Measurements from ENCODE around the gene ASIC1.
A peak's percentile ranks its signal among the peaks of the same experiment; 100 is the strongest.

Gene ASIC1

DNA sequence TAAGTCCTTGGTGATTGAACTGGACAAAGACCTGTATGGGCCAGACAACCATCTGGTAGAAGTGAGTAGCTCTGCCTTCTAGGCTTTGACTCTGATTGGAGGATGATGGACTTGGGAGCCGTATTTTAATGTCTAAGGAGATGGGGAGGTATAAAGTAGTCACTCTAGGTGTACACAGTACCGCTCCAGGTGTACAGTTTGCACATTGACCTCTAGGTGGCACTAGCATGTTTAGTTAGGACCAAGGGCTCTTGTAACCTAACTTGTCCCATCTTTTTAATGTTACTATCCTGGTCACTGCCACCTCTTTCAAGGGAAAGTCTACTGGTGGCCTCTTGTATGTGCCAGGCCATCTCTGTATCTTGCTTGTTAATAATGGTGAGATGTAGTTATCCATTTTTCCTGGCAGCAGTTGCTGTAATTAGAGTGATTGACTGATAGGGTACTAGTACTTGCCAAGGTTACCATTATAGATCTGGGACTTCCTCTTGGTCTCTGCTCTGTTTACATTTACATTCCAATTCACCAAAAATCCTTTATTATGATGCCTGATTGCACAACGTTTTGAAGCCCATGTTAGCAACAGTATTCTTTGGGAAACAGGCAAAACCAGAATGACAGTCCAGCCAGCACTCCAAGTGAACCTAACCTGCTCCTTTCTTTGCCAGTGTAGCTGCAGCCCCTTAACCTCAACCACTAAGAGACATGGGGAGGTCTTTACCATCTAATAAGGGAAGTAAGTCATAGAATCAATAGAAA, 31.4 kb downstream of the ASIC1 start:
- peaks cover 5% of the 10 kb centered on the region; the same call in 1 of the 2 replicates for H3K79me2 ChIP-seq (ENCODE audit: insufficient read depth, low read depth)
- H3K4me2 ChIP-seq = no peak overlapping the region
- H3K27me3 ChIP-seq (ENCODE audit: insufficient read depth, low read depth) = no peaks in the 10 kb centered on the region
- no peaks in the 10 kb centered on the region for H4K20me1 ChIP-seq (ENCODE audit: insufficient read depth)
- TF ChIP-seq, protein P1, sequence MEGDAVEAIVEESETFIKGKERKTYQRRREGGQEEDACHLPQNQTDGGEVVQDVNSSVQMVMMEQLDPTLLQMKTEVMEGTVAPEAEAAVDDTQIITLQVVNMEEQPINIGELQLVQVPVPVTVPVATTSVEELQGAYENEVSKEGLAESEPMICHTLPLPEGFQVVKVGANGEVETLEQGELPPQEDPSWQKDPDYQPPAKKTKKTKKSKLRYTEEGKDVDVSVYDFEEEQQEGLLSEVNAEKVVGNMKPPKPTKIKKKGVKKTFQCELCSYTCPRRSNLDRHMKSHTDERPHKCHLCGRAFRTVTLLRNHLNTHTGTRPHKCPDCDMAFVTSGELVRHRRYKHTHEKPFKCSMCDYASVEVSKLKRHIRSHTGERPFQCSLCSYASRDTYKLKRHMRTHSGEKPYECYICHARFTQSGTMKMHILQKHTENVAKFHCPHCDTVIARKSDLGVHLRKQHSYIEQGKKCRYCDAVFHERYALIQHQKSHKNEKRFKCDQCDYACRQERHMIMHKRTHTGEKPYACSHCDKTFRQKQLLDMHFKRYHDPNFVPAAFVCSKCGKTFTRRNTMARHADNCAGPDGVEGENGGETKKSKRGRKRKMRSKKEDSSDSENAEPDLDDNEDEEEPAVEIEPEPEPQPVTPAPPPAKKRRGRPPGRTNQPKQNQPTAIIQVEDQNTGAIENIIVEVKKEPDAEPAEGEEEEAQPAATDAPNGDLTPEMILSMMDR (conservative IDR thresholded peaks at IDR 0.05; ENCODE audit: low read depth, low read length) = peak; percentile 90
- H3K4me1 ChIP-seq (ENCODE audit: low read depth, poor library complexity, severe bottlenecking) = peaks cover 39% of the 10 kb centered on the region
- H3K36me3 ChIP-seq (ENCODE audit: insufficient read depth) = peaks cover 20% of the 10 kb centered on the region
- H2AFZ ChIP-seq (ENCODE audit: low read depth) = no peak overlapping the region
- H3K4me3 ChIP-seq (IDR thresholded peaks at IDR 0.05; ENCODE audit: insufficient read depth, low read depth, low read length) = no peak overlapping the region
- no peak overlapping the region for H3K9ac ChIP-seq
- no peak overlapping the region for H3K27ac ChIP-seq

DNA sequence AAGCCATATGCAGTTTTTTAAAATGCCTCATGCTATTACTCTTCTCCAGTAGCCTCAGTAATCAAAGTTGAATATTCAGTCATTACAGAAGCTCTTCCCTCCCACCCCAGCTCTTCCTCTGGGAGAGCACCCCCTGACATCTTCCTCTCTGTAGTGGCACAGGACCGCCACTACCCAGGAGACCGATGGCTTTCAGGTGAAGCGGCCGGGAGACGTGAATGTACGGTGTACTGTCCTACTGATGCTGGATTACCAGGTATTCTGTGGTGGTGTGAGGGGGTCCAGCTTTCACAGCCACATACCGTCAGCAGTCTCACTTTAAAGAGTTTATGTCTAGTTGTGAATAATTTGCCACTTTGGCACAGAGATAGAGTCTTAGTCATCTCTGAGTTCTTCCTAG, 32.3 kb downstream of the ASIC1 start:
- Histone ChIP-seq H3K4me3 (IDR thresholded peaks at IDR 0.05; ENCODE audit: insufficient read depth, low read depth, low read length) (no peak overlapping the region), H3K27me3 (ENCODE audit: insufficient read depth, low read depth) (no peaks in the 10 kb centered on the region), H3K27ac (no peak overlapping the region), H3K79me2 (ENCODE audit: insufficient read depth, low read depth) (peaks cover 5% of the 10 kb centered on the region; the same call in 1 of the 2 replicates), H3K36me3 (ENCODE audit: insufficient read depth) (peaks cover 23% of the 10 kb centered on the region), H2AFZ (ENCODE audit: low read depth) (no peak overlapping the region), H3K4me2 (no peak overlapping the region), H4K20me1 (ENCODE audit: insufficient read depth) (no peaks in the 10 kb centered on the region), H3K9ac (no peak overlapping the region), H3K4me1 (ENCODE audit: low read depth, poor library complexity, severe bottlenecking) (peaks cover 34% of the 10 kb centered on the region)
- TF ChIP-seq, protein P1 (conservative IDR thresholded peaks at IDR 0.05; ENCODE audit: low read depth, low read length) = no peak

DNA sequence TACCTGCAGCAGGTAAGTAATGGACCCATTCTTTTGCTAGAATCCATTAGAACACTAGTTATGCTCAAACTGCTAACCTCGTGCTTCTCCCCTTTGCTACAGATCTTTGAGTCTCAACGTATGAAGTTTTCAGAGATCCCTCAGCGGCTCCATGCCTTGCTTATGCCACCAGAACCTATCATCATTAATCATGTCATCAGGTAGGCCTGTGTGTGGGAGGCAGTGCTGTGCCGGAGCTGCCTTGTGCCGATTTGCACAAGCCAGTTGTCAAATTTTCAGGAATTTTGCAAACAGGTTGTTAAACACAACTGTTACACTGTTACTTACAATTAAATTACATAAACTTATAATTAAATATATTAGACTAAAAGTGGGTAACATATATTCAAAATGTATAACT, 33.0 kb downstream of the ASIC1 start:
- Histone ChIP-seq H3K4me3 (IDR thresholded peaks at IDR 0.05; ENCODE audit: insufficient read depth, low read depth, low read length) (no peak overlapping the region), H3K9ac (no peak overlapping the region), H3K4me2 (no peak overlapping the region), H3K79me2 (ENCODE audit: insufficient read depth, low read depth) (peaks cover 5% of the 10 kb centered on the region; the same call in 1 of the 2 replicates), H3K27me3 (ENCODE audit: insufficient read depth, low read depth) (no peaks in the 10 kb centered on the region), H2AFZ (ENCODE audit: low read depth) (no peak overlapping the region), H3K27ac (no peak overlapping the region), H4K20me1 (ENCODE audit: insufficient read depth) (no peaks in the 10 kb centered on the region), H3K4me1 (ENCODE audit: low read depth, poor library complexity, severe bottlenecking) (peaks cover 34% of the 10 kb centered on the region), H3K36me3 (ENCODE audit: insufficient read depth) (peaks cover 27% of the 10 kb centered on the region)
- TF ChIP-seq, protein P1 (conservative IDR thresholded peaks at IDR 0.05; ENCODE audit: low read depth, low read length) = no peak

DNA sequence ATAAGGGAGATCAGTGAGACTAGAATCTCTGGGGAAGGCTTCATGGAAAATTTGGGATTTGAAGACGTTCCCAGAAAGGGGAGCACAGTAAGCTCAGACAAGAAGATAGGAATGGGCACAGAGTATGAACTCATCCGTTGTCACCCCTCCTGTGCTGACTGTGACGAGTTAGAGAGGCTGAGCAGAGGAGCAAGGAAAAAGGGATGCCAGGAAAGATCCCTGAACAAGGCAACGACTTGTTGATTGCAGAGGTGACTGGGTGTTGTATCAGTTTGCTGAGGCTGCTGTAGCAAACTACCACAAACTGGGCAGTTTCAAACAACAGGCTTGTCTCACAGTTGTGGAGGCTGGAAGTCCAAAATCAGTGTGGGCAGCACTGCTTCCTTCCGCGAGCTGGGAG, 40.6 kb downstream of the ASIC1 start:
- Histone ChIP-seq H3K36me3 (ENCODE audit: insufficient read depth) (peaks cover 13% of the 10 kb centered on the region; the same call in 1 of the 2 replicates), H3K27me3 (ENCODE audit: insufficient read depth, low read depth) (no peaks in the 10 kb centered on the region), H3K79me2 (ENCODE audit: insufficient read depth, low read depth) (no peaks in the 10 kb centered on the region), H3K9ac (no peak overlapping the region), H3K27ac (no peak overlapping the region), H4K20me1 (ENCODE audit: insufficient read depth) (no peaks in the 10 kb centered on the region), H3K4me2 (no peak overlapping the region), H3K4me3 (IDR thresholded peaks at IDR 0.05; ENCODE audit: insufficient read depth, low read depth, low read length) (no peak overlapping the region), H2AFZ (ENCODE audit: low read depth) (no peak overlapping the region), H3K4me1 (ENCODE audit: low read depth, poor library complexity, severe bottlenecking) (no peaks in the 10 kb centered on the region)
- TF ChIP-seq, protein P1 (conservative IDR thresholded peaks at IDR 0.05; ENCODE audit: low read depth, low read length) = no peak

All from KMS-11 (cell line).